Keratinocyte (primary cell): Measurements from ENCODE around the gene PTPRN2.

Experiments
- CTCF ChIP-seq, 3 experiments: IDR thresholded peaks in 1 of 3; conservative IDR thresholded peaks in 1 of 3; optimal IDR thresholded peaks in 1 of 3; 2 replicates in 2 of 3; 3 replicates in 1 of 3; pipeline versions ENCODE3 to v1.5.1; 2011; ENCODE audit warnings: low read length in 3 of 3, mild to moderate bottlenecking in 3 of 3, moderate library complexity in 2 of 3, control low read depth in 1 of 3, inconsistent platforms in 1 of 3; ENCODE audit not compliant: insufficient read depth in 2 of 3; ENCODE audit errors: extremely low read depth in 1 of 3
- EZH2 ChIP-seq: IDR thresholded peaks from one replicate; pipeline ENCODE4 v1.6.1; 2012; ENCODE audit warnings: inconsistent platforms, mild to moderate bottlenecking, low read length, moderate library complexity

GRCh38 chr7:158482480-158482879 lies 105.1 kb downstream of the PTPRN2 start:
- no peak for TF ChIP-seq CTCF (optimal IDR thresholded peaks at IDR 0.05 in 1 of 3, IDR thresholded peaks at IDR 0.05 in 1 of 3, conservative IDR thresholded peaks at IDR 0.05 in 1 of 3; ENCODE audit: extremely low read depth in 1 of 3, insufficient read depth in 2 of 3, low read length in 3 of 3)
- no peak for TF ChIP-seq EZH2
